GM18870 (cell line): Measurements from ENCODE around the gene PDPN.
"Not testable (repeated sequence)": the region's sequence is repeated elsewhere in the genome, so short reads cannot be mapped to it uniquely, and the experiment has no call there.

ENCODE experiments used
- ATAC-seq: cut with Tn5 transposase; IDR thresholded peaks from one replicate; pipeline ENCODE4 v1.9.1; 2021; ENCODE audit warnings: moderate library complexity; ENCODE audit not compliant: unreplicated experiment

PDPN gene

GRCh38 chr1:13583595-13583965 is at the start of gene PDPN:
Gene PDPN, plus strand, starts transcription at chr1:13583832. Its CDS starts 202 bp downstream, at chr1:13584034.
- ATAC-seq: no peak

- no peak for ATAC-seq
Observed at GRCh38 chr1:13535227-13535626, 48.4 kb upstream of the PDPN start.

GRCh38 chr1:13536571-13536970 is 47.1 kb upstream of the PDPN start:
- ATAC-seq: no peak

DNA sequence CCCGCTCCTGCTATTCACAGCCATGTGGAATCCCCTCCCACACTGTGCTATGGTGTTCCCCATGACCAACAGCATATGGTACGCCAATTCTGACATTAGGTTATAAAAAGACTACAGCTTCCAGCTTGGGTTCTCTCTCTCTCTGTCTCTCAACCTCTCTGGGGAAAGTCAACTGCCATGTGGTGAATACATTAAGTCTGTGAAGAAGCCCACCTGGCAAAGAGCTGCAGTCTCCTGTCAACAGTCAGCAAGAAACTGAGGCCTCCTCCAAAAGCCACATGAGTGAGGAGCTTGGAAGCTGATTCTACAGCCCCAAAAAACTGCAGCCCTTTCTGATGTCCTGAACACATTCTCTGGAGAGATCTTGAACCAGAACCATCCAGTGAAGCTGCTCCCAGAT is 44.8 kb upstream of the PDPN start:
- no peak for ATAC-seq

- ATAC-seq: no peak
Observed at GRCh38 chr1:13539683-13540082, 43.9 kb upstream of the PDPN start.

DNA sequence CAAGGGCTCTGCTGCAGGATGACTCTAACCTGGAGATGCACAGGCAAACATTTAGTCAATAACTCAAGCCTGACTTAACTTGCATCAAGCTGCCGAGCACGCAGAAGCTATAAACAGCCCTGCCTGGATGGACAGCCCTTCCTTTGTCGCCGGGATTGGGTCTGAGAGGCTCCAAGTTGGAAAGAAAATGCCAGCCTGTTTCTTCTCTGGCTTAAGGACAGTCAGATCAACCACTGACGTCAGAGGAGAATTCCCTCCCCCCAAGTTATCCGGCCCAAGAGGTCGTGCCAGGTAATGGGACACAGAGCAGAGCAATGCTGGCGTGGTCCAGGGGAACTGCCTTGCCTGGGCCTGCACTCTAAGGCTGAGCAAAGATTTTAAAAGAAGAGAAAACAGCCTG is 42.8 kb upstream of the PDPN start:
- ATAC-seq: no peak

DNA sequence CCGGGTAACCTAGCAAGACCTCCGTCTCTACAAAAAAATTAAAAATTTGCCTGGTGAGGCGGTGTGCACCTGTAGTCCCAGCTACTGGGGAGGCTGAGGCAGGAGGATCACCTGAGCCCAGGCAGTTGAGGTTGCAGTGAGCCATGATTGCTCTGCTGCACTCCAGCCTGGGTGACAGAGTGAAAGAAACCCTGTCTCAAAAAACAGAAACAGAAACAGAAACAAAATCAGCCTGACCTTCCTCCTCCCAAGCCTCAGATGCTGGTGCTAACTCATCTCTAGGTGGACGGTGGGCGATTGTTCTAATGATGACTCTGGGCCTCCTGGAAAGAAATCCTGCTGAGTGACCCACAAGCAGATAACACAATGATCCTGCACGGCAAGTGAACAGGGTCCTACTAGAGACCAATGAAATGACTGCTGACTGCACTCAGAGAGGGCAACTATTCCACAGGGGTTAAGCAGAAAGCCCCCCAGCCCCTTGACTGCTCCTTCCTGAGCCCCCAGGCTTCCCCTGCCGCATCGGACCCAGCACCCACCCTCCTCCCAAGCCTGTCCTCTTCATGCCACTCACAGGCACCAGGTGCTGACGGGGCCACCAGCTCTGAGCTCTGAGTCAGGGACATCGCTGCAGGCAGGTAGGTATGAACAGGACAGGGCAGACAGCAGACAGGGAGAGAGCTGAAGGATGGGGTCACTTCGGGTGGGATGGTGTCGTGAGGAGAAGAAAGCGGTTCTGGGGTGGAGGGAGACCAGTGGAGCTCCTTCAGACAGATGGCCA is 42.0 kb upstream of the PDPN start:
- ATAC-seq: no peak

- ATAC-seq: no peak
Observed at GRCh38 chr1:13543451-13544220, 40.0 kb upstream of the PDPN start.

GRCh38 chr1:13544221-13544556 is 39.4 kb upstream of the PDPN start:
- no peak for ATAC-seq

- no peak for ATAC-seq
Observed at GRCh38 chr1:13546791-13547190, 36.8 kb upstream of the PDPN start.

DNA sequence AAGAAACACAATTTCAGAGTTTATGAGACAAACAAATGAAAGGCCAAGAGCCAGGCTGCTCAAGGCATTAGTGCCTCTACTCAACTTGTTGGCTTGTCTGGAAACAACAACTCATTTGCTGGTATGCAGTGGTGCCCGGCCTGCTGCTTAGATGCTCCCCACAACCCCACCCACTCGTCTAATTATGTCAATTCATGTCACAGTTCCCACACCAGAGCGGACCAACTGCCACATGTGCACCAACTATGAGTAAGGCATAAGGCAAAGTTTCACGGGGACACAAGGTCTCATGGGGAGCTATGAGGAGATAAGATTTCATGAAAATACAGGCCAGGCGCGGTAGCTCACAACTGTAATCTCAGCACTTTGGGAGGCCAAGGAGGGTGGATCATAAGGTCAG is 35.4 kb upstream of the PDPN start:
- ATAC-seq: no peak

DNA sequence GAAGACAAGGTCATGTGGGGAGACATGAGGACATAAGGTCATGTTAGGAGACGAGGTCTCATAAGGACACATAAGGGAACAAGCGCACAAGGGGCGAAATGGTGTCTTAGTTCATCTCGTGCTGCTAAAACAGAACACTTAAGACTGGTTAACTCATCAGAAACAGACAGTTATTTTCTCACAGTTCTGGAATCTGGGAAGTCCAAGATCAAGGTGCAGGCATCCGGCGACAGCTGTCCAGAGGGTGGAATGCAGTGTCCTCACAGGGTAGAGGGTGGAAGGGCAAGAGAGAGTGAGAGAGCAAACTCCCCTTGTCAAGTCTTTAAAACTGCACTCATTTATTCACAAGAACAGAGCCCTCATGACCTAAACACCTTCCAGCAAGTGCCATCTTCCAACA is 34.6 kb upstream of the PDPN start:
- ATAC-seq: no peak

DNA sequence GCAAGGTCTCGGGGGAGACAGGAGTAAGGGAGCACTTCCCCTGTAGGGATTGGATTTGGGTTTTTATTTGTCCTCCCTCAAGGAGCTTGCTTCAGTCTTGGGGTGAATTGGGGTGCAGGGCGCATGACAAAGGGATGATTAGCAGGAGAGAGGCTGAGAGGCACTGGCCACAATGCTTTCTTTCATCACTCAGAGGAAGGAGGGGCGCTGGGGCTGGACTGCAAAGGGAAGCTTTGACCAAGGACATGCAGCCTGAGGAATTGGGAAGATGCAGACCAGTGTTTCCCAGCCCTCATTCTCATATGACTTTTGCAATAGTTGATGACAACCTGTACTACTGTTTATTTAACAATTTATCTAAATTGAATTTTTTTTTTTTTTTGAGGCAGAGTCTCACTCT is 34.1 kb upstream of the PDPN start:
- ATAC-seq: no peak

DNA sequence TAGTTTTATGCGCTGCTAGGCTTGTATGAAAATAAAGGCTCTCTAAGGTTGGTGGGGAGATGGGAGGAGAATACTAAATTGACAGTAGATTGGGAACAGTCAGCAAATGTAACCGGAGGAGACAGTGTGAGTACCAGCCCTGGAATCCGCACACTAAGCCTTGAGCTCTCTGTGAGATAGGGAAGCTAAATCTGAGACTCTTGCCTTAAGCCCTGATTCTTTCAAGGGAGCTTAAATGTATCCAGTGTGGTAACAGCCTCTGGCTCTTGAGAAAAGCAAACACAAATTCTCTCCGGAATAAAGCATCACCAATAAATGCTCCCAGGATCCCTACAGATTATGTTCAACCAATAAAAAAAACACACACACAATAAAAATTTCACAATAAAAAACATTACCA is 33.0 kb upstream of the PDPN start:
- ATAC-seq: no peak

GRCh38 chr1:13554798-13555197 is 28.8 kb upstream of the PDPN start:
- no peak for ATAC-seq

GRCh38 chr1:13556224-13556764 is 27.3 kb upstream of the PDPN start:
- ATAC-seq: no peak

GRCh38 chr1:13560541-13560940 is 23.1 kb upstream of the PDPN start:
- no peak for ATAC-seq

DNA sequence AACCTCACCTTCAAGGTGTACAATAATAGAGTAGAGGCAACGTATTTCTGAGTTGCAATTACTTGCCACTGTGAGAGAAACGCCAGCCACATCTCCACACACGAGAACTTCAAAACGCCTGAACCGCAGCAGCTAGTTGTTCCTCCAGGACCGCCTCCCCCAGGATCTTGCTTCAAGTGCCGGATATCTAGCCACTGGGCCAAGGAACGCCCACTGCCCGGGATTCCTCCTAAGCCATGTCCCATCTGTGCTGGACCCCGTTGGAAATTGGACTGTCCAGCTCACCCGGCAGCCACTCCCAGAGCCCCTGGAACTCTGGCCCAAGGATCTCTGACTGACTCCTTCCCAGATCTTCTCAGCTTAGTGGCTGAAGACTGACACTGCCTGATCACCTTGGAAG is 20.7 kb upstream of the PDPN start:
- ATAC-seq: not testable (repeated sequence)

DNA sequence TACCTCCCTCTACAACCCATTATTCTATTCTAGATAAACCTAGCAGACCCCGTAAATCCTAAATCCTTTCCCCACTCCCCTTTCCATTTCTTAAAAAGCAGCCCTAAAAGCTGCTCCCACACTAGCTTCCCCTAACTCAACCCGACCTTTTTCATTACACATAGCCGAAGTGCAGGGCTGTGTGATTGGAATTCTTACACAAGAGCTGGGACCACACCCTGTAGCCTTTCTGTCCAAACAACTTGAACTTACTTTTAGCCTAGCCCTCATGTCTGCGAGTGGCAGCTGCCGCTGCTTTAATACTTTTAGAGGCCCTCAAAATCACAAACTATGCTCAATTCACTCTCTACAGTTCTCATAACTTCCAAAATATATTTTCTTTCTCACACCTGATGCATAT is 19.6 kb upstream of the PDPN start:
- no peak for ATAC-seq

DNA sequence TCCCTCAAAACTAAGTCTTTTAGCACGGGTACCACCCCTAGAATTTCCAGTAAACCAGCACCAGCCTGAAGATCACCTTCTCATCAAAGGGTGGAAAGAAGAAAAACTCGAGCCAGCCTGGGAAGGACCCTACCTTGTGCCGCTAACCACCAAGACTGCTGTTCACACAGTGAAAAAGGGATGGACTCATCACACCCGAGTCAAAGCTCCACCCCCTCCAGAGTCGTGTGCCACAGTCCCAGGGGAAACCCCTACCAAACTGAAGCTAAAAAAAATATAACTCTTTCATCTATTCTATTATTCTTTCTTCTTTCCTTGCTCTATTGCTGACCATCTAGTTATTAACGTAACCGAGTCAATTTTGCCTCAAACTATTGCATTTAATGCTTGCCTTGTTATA is 13.2 kb upstream of the PDPN start:
- not testable (repeated sequence) for ATAC-seq

GRCh38 chr1:13570924-13571323 is 12.7 kb upstream of the PDPN start:
- no peak for ATAC-seq

DNA sequence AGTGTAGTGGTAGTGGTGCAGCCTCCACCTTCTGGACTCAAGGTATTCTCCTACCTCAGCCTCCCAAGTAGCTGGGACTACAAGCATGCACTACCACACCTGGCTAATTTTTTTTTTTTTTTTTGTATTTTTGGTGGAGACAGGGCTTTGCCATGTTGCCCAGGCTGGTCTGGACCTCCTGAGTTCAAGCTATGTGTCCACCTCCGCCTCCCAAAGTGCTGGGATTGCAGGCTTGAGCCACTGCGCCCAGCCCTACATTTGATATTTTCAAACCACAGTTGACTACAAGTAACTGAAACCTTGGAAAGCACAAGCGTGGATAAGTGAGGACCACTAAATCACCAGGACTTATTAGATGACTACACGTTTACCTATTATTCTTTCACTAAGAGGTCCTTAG is 10.0 kb upstream of the PDPN start:
- no peak for ATAC-seq
